OCI-LY7 (cell line): ENCODE data around the gene ZNF652. TPM values are rescaled to one million over a fixed set of nuclear protein-coding genes. Genes with fewer than 3 reads are reported as not detected.

Experiments
- BruUV-seq: library from RNA; stranded (reverse); fragments of 400-500 nt; replicated peaks from 2 replicates; lab custom pipeline; 2021; lab: Mats Ljungman, UMichigan
- CTCF ChIA-PET: fragments of 300-600 bp; sonication (Branson Sonifier 250); formaldehyde crosslinking; loops from one replicate; lab custom pipeline; 2022; ENCODE audit warnings: antibody characterized with exemption; ENCODE audit not compliant: unreplicated experiment; lab: Charles Lee
- POLR2A ChIA-PET: fragments of 300-600 bp; sonication (Branson Sonifier 250); formaldehyde crosslinking; loops from one replicate; lab custom pipeline; 2022; ENCODE audit warnings: antibody characterized with exemption; lab: Charles Lee
- DNase-seq: peaks from one replicate; pipeline ENCODE4 v3.0.0-alpha.2; 2015; ENCODE audit warnings: low spot score
- H2AFZ ChIP-seq: fragments of 200-600 bp; sonication (generic), shearing (Covaris generic); 2 replicates; pipeline ENCODE4 v1.6.1; 2014; ENCODE audit warnings: mild to moderate bottlenecking, antibody characterized with exemption, low read length, moderate library complexity
- H3K27ac ChIP-seq: fragments of 200-600 bp; sonication (generic); 2 replicates; pipeline ENCODE4 v1.5.1; 2014; ENCODE audit warnings: mixed run types, low read depth, mild to moderate bottlenecking, moderate library complexity, low read length, inconsistent platforms; ENCODE audit not compliant: poor library complexity, severe bottlenecking
- H3K36me3 ChIP-seq: fragments of 200-600 bp; sonication (generic); 2 replicates; pipeline ENCODE4 v1.6.1; 2014; ENCODE audit warnings: mild to moderate bottlenecking, antibody characterized with exemption, low read length, moderate library complexity, mixed read lengths; ENCODE audit not compliant: insufficient read depth
- H3K4me1 ChIP-seq: fragments of 200-600 bp; sonication (generic); 2 replicates; pipeline ENCODE4 v1.5.1; 2014; ENCODE audit warnings: mild to moderate bottlenecking, low read length; ENCODE audit not compliant: insufficient read depth, poor library complexity, severe bottlenecking
- H3K4me2 ChIP-seq: fragments of 200-600 bp; sonication (generic); 2 replicates; pipeline ENCODE4 v1.6.1; 2014; ENCODE audit warnings: mild to moderate bottlenecking, low read length
- H3K4me3 ChIP-seq: fragments of 200-600 bp; sonication (generic); 2 replicates; pipeline ENCODE4 v1.5.1; 2014; ENCODE audit warnings: mild to moderate bottlenecking, low read depth, low read length; ENCODE audit not compliant: poor library complexity, severe bottlenecking
- H3K79me2 ChIP-seq: fragments of 200-600 bp; sonication (generic); 2 replicates; pipeline ENCODE4 v1.6.1; 2016; ENCODE audit warnings: low read depth, mild to moderate bottlenecking, low read length, moderate library complexity, mixed read lengths; ENCODE audit not compliant: insufficient read depth
- H3K9me2 ChIP-seq: fragments of 200-600 bp; sonication (generic); 2 replicates; pipeline ENCODE4 v1.6.1; 2016; ENCODE audit warnings: mild to moderate bottlenecking, low read length, mixed read lengths; ENCODE audit not compliant: insufficient read depth
- H3K9me3 ChIP-seq: fragments of 200-600 bp; sonication (generic); 2 replicates; pipeline ENCODE4 v1.6.1; 2014; ENCODE audit warnings: mild to moderate bottlenecking, mixed run types, low read length, mixed read lengths
- H4K20me1 ChIP-seq: fragments of 200-600 bp; sonication (generic); 2 replicates; pipeline ENCODE4 v1.6.1; 2014; ENCODE audit warnings: mild to moderate bottlenecking, antibody characterized with exemption, low read length, moderate library complexity, mixed read lengths; ENCODE audit not compliant: insufficient read depth
- EZH2phosphoT487 ChIP-seq: fragments of 200-600 bp; sonication (generic); IDR thresholded peaks from 2 replicates; pipeline ENCODE4 v1.6.1; 2018; ENCODE audit warnings: low read depth, borderline replicate concordance, mild to moderate bottlenecking, mixed run types, antibody characterized with exemption, low read length, moderate library complexity, mixed read lengths
- intact Hi-C: fragments of 100-400 bp; cut with micrococcal nuclease; formaldehyde crosslinking; loops from one replicate; pipeline ENCODE4 v1.10.0; 2022; ENCODE audit not compliant: unreplicated experiment
- total RNA-seq, 2 experiments: library from RNA; depleted of rRNA in 1 of 2; stranded (reverse); fragments of >200 nt in 1 of 2; shearing (Covaris generic) in 1 of 2; gene quantifications; 2 replicates each; pipeline ENCODE4 v1.2.3, GENCODE V29; 2014 to 2022
- TF ChIP-seq, protein P1 (sequence below): fragments of 200-600 bp; sonication (generic); conservative IDR thresholded peaks from 2 replicates; pipeline ENCODE4 v1.5.1; 2014; ENCODE audit warnings: mild to moderate bottlenecking, antibody characterized with exemption, low read length, moderate library complexity, mixed read lengths

Gene ZNF652
- total RNA-seq, 2 experiments from 2014 or later = 36.8 to 69.7 TPM

DNA sequence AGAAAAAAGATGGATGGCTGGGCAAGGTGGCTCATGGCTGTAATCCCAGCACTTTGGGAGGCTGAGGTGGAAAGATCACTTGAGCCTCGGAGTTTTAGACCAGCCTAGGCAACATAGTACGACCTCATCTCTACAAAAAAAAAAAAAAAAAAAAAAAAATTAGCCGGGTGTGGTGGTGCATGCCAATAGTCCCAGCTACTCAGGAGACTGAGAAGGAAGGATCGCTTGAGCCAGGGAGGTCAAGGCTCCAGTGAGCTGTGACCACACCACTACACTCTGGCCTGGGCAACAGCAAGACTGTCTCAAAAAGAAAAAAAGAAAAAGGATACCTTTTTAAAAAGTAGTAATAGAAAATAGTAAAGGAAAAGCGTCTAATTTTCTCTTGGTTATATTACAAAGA lies 20.7 kb downstream of the ZNF652 start:
- BruUV-seq = no TSS peak
- Histone ChIP-seq H3K4me1 (peaks cover 35% of the 10 kb centered on the region), H2AFZ (no peak overlapping the region), H3K9me2 (no peaks in the 10 kb centered on the region), H4K20me1 (no peaks in the 10 kb centered on the region; the same call in 1 of the 2 replicates), H3K27ac (no peak overlapping the region), H3K79me2 (peaks cover 76% of the 10 kb centered on the region), H3K9me3 (no peaks in the 10 kb centered on the region), H3K4me3 (no peak overlapping the region), H3K36me3 (no peaks in the 10 kb centered on the region), H3K4me2 (peak overlapping the region; percentile 88)
- intact Hi-C loops = no loop called here
- ChIA-PET POLR2A (interaction anchor here (0.6 to 1.4 kb wide), 6 partner anchors 17 to 443 kb away, joined by 3 to 4 read pairs (median 3); no protein-coding TSS in a partner anchor), CTCF (interaction anchor here (0.8 kb wide), 1 partner anchor 21 kb away, joined by 3 read pairs; no protein-coding TSS in a partner anchor)
- DNase-seq = no peak
- TF ChIP-seq EZH2phosphoT487 = no peak
- TF ChIP-seq, protein P1, sequence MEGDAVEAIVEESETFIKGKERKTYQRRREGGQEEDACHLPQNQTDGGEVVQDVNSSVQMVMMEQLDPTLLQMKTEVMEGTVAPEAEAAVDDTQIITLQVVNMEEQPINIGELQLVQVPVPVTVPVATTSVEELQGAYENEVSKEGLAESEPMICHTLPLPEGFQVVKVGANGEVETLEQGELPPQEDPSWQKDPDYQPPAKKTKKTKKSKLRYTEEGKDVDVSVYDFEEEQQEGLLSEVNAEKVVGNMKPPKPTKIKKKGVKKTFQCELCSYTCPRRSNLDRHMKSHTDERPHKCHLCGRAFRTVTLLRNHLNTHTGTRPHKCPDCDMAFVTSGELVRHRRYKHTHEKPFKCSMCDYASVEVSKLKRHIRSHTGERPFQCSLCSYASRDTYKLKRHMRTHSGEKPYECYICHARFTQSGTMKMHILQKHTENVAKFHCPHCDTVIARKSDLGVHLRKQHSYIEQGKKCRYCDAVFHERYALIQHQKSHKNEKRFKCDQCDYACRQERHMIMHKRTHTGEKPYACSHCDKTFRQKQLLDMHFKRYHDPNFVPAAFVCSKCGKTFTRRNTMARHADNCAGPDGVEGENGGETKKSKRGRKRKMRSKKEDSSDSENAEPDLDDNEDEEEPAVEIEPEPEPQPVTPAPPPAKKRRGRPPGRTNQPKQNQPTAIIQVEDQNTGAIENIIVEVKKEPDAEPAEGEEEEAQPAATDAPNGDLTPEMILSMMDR = no peak

DNA sequence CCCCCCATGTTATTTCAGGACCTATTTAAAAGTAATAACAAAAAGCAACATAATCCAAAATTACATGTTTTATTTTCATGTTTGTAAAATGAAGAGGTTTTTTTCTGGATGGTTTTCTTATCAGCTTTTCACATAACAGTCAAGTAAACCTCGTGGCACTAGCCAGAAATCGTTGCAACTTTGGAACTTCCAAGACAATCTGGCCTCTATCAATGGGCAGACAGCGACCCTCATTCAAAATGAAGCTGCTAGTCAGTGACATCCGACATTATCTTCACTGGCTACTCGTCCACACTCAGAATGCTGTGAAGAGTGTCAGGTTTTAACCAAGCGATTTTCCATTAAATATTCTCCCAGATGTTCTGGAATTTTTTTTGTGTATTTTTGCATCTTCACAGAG lies 22.7 kb downstream of the ZNF652 start:
- Histone ChIP-seq H3K9me2 (no peaks in the 10 kb centered on the region), H3K4me2 (no peak overlapping the region), H3K36me3 (no peaks in the 10 kb centered on the region), H3K4me3 (no peak overlapping the region), H2AFZ (no peak overlapping the region), H4K20me1 (no peaks in the 10 kb centered on the region; the same call in 1 of the 2 replicates), H3K79me2 (peaks cover 78% of the 10 kb centered on the region), H3K27ac (no peak overlapping the region), H3K9me3 (no peaks in the 10 kb centered on the region), H3K4me1 (peaks cover 35% of the 10 kb centered on the region)
- CTCF ChIA-PET = no interaction called here
- no peak for DNase-seq
- no TSS peak for BruUV-seq
- no peak for TF ChIP-seq EZH2phosphoT487
- POLR2A ChIA-PET = interaction anchor here (0.6 to 1.0 kb wide), 5 partner anchors 14 to 1051 kb away, joined by 3 to 4 read pairs (median 3); no protein-coding TSS in a partner anchor
- intact Hi-C loops = no loop called here

DNA sequence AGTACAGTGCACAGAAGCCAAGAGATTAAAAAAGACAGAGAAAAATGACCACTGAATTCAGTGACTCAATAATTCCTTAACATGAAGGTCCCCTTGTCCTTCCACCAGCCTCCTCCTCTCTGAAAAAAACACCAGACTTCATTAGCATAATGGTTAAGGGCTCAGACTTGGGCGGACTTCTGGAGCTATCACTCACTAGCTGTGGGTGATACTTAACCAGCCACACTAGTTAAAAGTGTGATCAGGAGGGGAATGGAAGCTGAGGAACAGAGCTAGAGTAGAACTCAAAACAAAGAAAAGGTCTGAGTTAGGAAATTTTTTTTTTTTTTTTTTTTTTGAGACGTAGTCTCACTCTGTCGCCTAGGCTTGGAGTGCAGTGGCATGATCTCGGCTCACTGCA lies 23.2 kb downstream of the ZNF652 start:
- Histone ChIP-seq H4K20me1 (no peaks in the 10 kb centered on the region; the same call in 1 of the 2 replicates), H2AFZ (no peak overlapping the region), H3K36me3 (peaks cover 3% of the 10 kb centered on the region; the same call in 1 of the 2 replicates), H3K79me2 (peaks cover 77% of the 10 kb centered on the region), H3K9me3 (no peaks in the 10 kb centered on the region), H3K9me2 (no peaks in the 10 kb centered on the region), H3K27ac (no peak overlapping the region), H3K4me3 (no peak overlapping the region), H3K4me2 (no peak overlapping the region), H3K4me1 (peaks cover 34% of the 10 kb centered on the region)
- CTCF ChIA-PET = no interaction called here
- intact Hi-C loops = no loop called here
- TF ChIP-seq, protein P1 = no peak
- TF ChIP-seq EZH2phosphoT487 = no peak
- BruUV-seq = no TSS peak
- POLR2A ChIA-PET = interaction anchor here (0.6 to 1.0 kb wide), 4 partner anchors 17 to 1050 kb away, joined by 3 to 4 read pairs (median 3); no protein-coding TSS in a partner anchor
- DNase-seq = no peak
